ENCODE data around the gene CSNK1E.

DNA sequence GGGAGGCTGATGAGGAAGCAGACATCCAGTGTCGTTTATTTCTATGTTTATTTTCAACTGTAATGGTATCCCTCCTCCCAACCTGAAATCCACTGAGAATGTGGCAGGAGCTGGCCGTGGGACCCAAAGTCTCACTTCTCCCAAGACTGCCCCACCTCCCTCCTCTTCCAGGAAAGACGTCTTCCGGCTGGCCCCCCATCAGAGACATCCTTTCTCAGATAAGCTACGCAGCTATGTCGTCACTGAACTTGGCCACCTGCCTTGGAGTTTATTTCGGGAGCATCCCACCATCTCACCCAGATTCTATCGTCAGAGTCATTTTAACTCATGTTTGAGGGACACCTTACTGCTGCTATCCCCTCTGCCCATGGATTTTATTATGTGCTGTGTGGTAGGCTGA is 58.3 kb downstream of the CSNK1E start:
- TF ChIP-seq, protein P1, sequence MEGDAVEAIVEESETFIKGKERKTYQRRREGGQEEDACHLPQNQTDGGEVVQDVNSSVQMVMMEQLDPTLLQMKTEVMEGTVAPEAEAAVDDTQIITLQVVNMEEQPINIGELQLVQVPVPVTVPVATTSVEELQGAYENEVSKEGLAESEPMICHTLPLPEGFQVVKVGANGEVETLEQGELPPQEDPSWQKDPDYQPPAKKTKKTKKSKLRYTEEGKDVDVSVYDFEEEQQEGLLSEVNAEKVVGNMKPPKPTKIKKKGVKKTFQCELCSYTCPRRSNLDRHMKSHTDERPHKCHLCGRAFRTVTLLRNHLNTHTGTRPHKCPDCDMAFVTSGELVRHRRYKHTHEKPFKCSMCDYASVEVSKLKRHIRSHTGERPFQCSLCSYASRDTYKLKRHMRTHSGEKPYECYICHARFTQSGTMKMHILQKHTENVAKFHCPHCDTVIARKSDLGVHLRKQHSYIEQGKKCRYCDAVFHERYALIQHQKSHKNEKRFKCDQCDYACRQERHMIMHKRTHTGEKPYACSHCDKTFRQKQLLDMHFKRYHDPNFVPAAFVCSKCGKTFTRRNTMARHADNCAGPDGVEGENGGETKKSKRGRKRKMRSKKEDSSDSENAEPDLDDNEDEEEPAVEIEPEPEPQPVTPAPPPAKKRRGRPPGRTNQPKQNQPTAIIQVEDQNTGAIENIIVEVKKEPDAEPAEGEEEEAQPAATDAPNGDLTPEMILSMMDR (IDR thresholded peaks at IDR 0.05 in 4 of 5, conservative IDR thresholded peaks at IDR 0.05 in 1 of 5) = no peak
- TF ChIP-seq POLR2A (IDR thresholded peaks at IDR 0.05) = peak; percentile 25 to 27

Data from gastrocnemius medialis (tissue), 4 donors.